Measurements from ENCODE around the gene DBH. TPM values are rescaled to one million over a fixed set of nuclear protein-coding genes. Genes with fewer than 3 reads are reported as not detected.
A peak's percentile ranks its signal among the peaks of the same experiment; 100 is the strongest.

The DBH gene
- polyA plus RNA-seq, 3 donors = not detected

DNA sequence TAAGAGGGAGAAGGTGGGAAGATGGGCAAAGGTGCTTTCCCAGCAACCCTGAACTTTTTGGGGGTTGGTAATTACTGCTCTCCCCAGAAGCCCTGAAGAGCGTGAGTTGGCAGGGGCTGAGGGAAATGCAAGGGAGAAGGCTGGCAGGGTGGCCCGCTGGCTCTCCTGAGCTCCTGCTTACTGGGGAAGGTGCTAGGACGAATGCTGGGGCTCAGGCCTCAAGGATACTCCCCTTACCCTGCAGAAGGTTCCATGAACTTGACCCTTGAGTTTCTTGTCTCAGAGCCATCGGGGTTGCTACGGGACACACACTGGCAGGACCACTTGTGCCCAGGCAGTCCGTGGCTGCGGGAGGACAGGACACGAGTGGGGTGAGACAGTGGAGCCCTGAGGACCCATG, 28.2 kb upstream of the DBH start:
- Mint-ChIP-seq H3K27ac (no peak overlapping the region), H3K4me3 (no peak overlapping the region), H3K36me3 (no peaks in the 10 kb centered on the region), H3K9me3 (peaks cover 0 to 8% (median 0%) of the 10 kb centered on the region in 7 donors), H3K4me1 (no peaks in the 10 kb centered on the region), H3K27me3 (ENCODE audit: low read depth in 3 of 3) (peaks cover 18 to 42% (median 30%) of the 10 kb centered on the region in 3 donors)
- Histone ChIP-seq H3K27ac (ENCODE audit: low read depth in 1 of 2, low read length in 2 of 2) (no peak overlapping the region), H4K20me1 (ENCODE audit: insufficient read depth, low read length) (no peaks in the 10 kb centered on the region), H3K9me3 (replicated peaks in 1 of 2; ENCODE audit: control insufficient read depth in 1 of 2, insufficient read depth in 1 of 2, low read length in 2 of 2) (no peaks in the 10 kb centered on the region), H3K79me2 (ENCODE audit: insufficient read depth, low read length) (no peaks in the 10 kb centered on the region), H3K4me3 (replicated peaks in 1 of 3; ENCODE audit: low read depth in 2 of 3, low read length in 3 of 3) (no peak overlapping the region), H3K36me3 (replicated peaks in 1 of 2; ENCODE audit: control insufficient read depth in 1 of 2, insufficient read depth in 2 of 2, low read length in 2 of 2) (no peaks in the 10 kb centered on the region), H2AFZ (ENCODE audit: insufficient read depth, low read depth, low read length, poor library complexity, severe bottlenecking) (no peak overlapping the region), H3K4me1 (ENCODE audit: control insufficient read depth in 1 of 2, insufficient read depth in 2 of 2, low read length in 2 of 2) (no peaks in the 10 kb centered on the region), H3K4me2 (replicated peaks; ENCODE audit: extremely low read depth, low read length, poor library complexity, severe bottlenecking) (no peak overlapping the region), H3K27me3 (ENCODE audit: control insufficient read depth in 2 of 2, insufficient read depth in 2 of 2, low read length in 2 of 2) (peaks cover 0 to 19% of the 10 kb centered on the region in 2 donors), H3K9ac (ENCODE audit: insufficient read depth, low read length, poor library complexity, severe bottlenecking) (no peak overlapping the region)
- WGBS (ENCODE audit: insufficient coverage) = 83% methylated on average over 6 of the region's 8 CpGs
- intact Hi-C loops (cut with micrococcal nuclease) = no loop called here
- no peak for TF ChIP-seq CTCF (IDR thresholded peaks at IDR 0.05)
- DNase-seq = no peak

- Histone ChIP-seq H3K4me2 (replicated peaks; ENCODE audit: extremely low read depth, low read length, poor library complexity, severe bottlenecking) (no peak overlapping the region), H3K4me1 (ENCODE audit: control insufficient read depth in 1 of 2, insufficient read depth in 2 of 2, low read length in 2 of 2) (no peaks in the 10 kb centered on the region), H4K20me1 (ENCODE audit: insufficient read depth, low read length) (no peaks in the 10 kb centered on the region), H3K9ac (ENCODE audit: insufficient read depth, low read length, poor library complexity, severe bottlenecking) (no peak overlapping the region), H2AFZ (ENCODE audit: insufficient read depth, low read depth, low read length, poor library complexity, severe bottlenecking) (no peak overlapping the region), H3K4me3 (replicated peaks in 1 of 3; ENCODE audit: low read depth in 2 of 3, low read length in 3 of 3) (no peak overlapping the region), H3K27me3 (ENCODE audit: control insufficient read depth in 2 of 2, insufficient read depth in 2 of 2, low read length in 2 of 2) (peaks cover 0 to 19% of the 10 kb centered on the region in 2 donors), H3K79me2 (ENCODE audit: insufficient read depth, low read length) (no peaks in the 10 kb centered on the region), H3K9me3 (replicated peaks in 1 of 2; ENCODE audit: control insufficient read depth in 1 of 2, insufficient read depth in 1 of 2, low read length in 2 of 2) (no peaks in the 10 kb centered on the region), H3K36me3 (replicated peaks in 1 of 2; ENCODE audit: control insufficient read depth in 1 of 2, insufficient read depth in 2 of 2, low read length in 2 of 2) (no peaks in the 10 kb centered on the region), H3K27ac (ENCODE audit: low read depth in 1 of 2, low read length in 2 of 2) (no peak overlapping the region)
- peaks cover 0 to 8% (median 0%) of the 10 kb centered on the region in 7 donors for H3K9me3 Mint-ChIP-seq
- no peak for TF ChIP-seq CTCF (IDR thresholded peaks at IDR 0.05)
- no peak overlapping the region for H3K27ac Mint-ChIP-seq
- intact Hi-C loops (cut with micrococcal nuclease) = no loop called here
- 74% methylated on average over 3 of the region's 7 CpGs for WGBS (ENCODE audit: insufficient coverage)
- no peaks in the 10 kb centered on the region for H3K4me1 Mint-ChIP-seq
- no peak for DNase-seq
- H3K4me3 Mint-ChIP-seq = peak overlapping the region in 1 of 2 donors; percentile 48
- H3K27me3 Mint-ChIP-seq (ENCODE audit: low read depth in 3 of 3) = peaks cover 19 to 42% (median 31%) of the 10 kb centered on the region in 3 donors
- no peaks in the 10 kb centered on the region for H3K36me3 Mint-ChIP-seq
These were observed 27.8 kb upstream of the DBH start for GRCh38 chr9:133608382-133608781.

All from CD14-positive monocyte (primary cell).